ENCODE data around the gene AFDN.

Gene AFDN

GRCh38 chr6:167795321-167795811 lies 31.3 kb upstream of the AFDN start:
- DNase-seq: no peak

- no peak for DNase-seq
Observed at GRCh38 chr6:167795874-167796191, 30.9 kb upstream of the AFDN start.

GRCh38 chr6:167796192-167796981 lies 30.3 kb upstream of the AFDN start:
- no peak for DNase-seq

- no peak for DNase-seq
Observed at GRCh38 chr6:167797011-167797471, 29.7 kb upstream of the AFDN start.

- no peak for DNase-seq
Observed at GRCh38 chr6:167797476-167798265, 29.0 kb upstream of the AFDN start.

- DNase-seq: no peak
Observed at GRCh38 chr6:167798453-167798852, 28.3 kb upstream of the AFDN start.

GRCh38 chr6:167799033-167799821 lies 27.5 kb upstream of the AFDN start:
- no peak for DNase-seq

- DNase-seq: no peak
Observed at GRCh38 chr6:167800549-167800948, 26.2 kb upstream of the AFDN start.

- no peak for DNase-seq
Observed at GRCh38 chr6:167801263-167801662, 25.4 kb upstream of the AFDN start.

GRCh38 chr6:167802339-167802738 lies 24.4 kb upstream of the AFDN start:
- no peak for DNase-seq

GRCh38 chr6:167803816-167804215 lies 22.9 kb upstream of the AFDN start:
- DNase-seq: no peak

- DNase-seq: no peak
Observed at GRCh38 chr6:167804281-167805013, 22.3 kb upstream of the AFDN start.

- DNase-seq: no peak
Observed at GRCh38 chr6:167805349-167806060, 21.2 kb upstream of the AFDN start.

- no peak for DNase-seq
Observed at GRCh38 chr6:167806061-167806700, 20.5 kb upstream of the AFDN start.

- no peak for DNase-seq
Observed at GRCh38 chr6:167807200-167807599, 19.5 kb upstream of the AFDN start.

GRCh38 chr6:167807756-167808155 lies 19.0 kb upstream of the AFDN start:
- no peak for DNase-seq

GRCh38 chr6:167811040-167811439 lies 15.7 kb upstream of the AFDN start:
- DNase-seq: no peak

- DNase-seq: no peak
Observed at GRCh38 chr6:167811442-167812087, 15.1 kb upstream of the AFDN start.

- DNase-seq: no peak
Observed at GRCh38 chr6:167812088-167812487, 14.6 kb upstream of the AFDN start.

GRCh38 chr6:167815296-167815980 lies 11.3 kb upstream of the AFDN start:
- DNase-seq: no peak
